GM12878 (cell line): ENCODE data around the gene PRAMEF2.
"Not testable (repeated sequence)": the region's sequence is repeated elsewhere in the genome, so short reads cannot be mapped to it uniquely, and the experiment has no call there.

Source experiments
- CHD4 ChIP-seq: fragments of 200-600 bp; sonication (generic); IDR thresholded peaks from 2 replicates; pipeline ENCODE4 v1.6.1; 2016; ENCODE audit warnings: mild to moderate bottlenecking
- EGR1 ChIP-seq, 2 experiments: IDR thresholded peaks; 1 replicate in 1 of 2; 2 replicates in 1 of 2; pipeline ENCODE4 v1.6.1; 2011 to 2012; ENCODE audit warnings: low read depth in 2 of 2, low read length in 2 of 2, borderline replicate concordance in 1 of 2, mild to moderate bottlenecking in 1 of 2, moderate library complexity in 1 of 2
- POLR2A ChIP-seq: IDR thresholded peaks from 2 replicates; pipeline ENCODE4 v1.6.1; 2011; ENCODE audit warnings: low read depth, mild to moderate bottlenecking, low read length
- POLR2AphosphoS5 ChIP-seq: IDR thresholded peaks from 2 replicates; pipeline ENCODE4 v1.6.1; 2011; ENCODE audit warnings: mild to moderate bottlenecking, low read length, inconsistent platforms
- RAD21 ChIP-seq: IDR thresholded peaks from 2 replicates; pipeline ENCODE4 v1.6.1; 2011; ENCODE audit warnings: mild to moderate bottlenecking, low read depth, low read length, moderate library complexity; ENCODE audit not compliant: insufficient read depth
- RCOR1 ChIP-seq: conservative IDR thresholded peaks from 2 replicates; pipeline ENCODE4 v1.6.1; 2012; ENCODE audit warnings: low read depth, low read length, improper control_type of control experiment
- RFX5 ChIP-seq: IDR thresholded peaks from 2 replicates; pipeline ENCODE4 v1.6.1; 2011; ENCODE audit warnings: low read depth, low read length, improper control_type of control experiment
- SIN3A ChIP-seq: IDR thresholded peaks from 2 replicates; pipeline ENCODE4 v1.6.1; 2012; ENCODE audit warnings: low read depth, low read length, improper control_type of control experiment
- TAF1 ChIP-seq: IDR thresholded peaks from 2 replicates; pipeline ENCODE4 v1.6.1; 2011; ENCODE audit warnings: mild to moderate bottlenecking, low read depth, low read length, borderline replicate concordance
- ZNF384 ChIP-seq: IDR thresholded peaks from 2 replicates; pipeline ENCODE4 v1.6.1; 2012; ENCODE audit warnings: low read depth, mild to moderate bottlenecking, low read length, improper control_type of control experiment, borderline replicate concordance
- TF ChIP-seq, protein P1 (sequence below): IDR thresholded peaks from 2 replicates; pipeline ENCODE4 v1.6.1; 2012; ENCODE audit warnings: low read depth, low read length, improper control_type of control experiment
- TF ChIP-seq, protein P2 (sequence below): IDR thresholded peaks from 2 replicates; pipeline ENCODE4 v1.6.1; 2012; ENCODE audit warnings: mild to moderate bottlenecking, low read depth, low read length

DNA sequence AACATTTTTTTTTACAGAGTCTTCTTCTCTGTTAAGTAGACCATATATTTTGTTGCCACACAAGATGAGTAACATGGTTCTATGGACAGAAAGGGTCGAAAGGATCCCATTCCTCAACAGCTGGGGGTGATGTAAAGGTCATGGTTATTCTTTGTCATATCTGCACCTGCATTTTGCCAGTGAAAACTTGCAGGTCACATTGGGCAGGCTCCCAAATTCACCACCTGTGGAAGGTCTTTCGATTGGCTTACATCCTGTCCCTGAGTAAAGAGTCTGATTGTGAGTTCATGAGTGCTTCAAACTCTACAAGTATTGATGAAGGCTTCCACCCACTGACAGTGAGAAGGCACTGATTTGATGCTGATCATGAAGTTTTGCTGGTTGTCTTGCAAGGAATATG lies 23.6 kb upstream of the PRAMEF2 start:
- not testable (repeated sequence) for TF ChIP-seq RAD21; CHD4; RFX5; RCOR1; ZNF384; POLR2A; SIN3A; TAF1; EGR1 (IDR thresholded peaks at IDR 0.05; ENCODE audit: borderline replicate concordance in 1 of 2, low read depth in 2 of 2, low read length in 2 of 2); POLR2AphosphoS5
- TF ChIP-seq, protein P1, sequence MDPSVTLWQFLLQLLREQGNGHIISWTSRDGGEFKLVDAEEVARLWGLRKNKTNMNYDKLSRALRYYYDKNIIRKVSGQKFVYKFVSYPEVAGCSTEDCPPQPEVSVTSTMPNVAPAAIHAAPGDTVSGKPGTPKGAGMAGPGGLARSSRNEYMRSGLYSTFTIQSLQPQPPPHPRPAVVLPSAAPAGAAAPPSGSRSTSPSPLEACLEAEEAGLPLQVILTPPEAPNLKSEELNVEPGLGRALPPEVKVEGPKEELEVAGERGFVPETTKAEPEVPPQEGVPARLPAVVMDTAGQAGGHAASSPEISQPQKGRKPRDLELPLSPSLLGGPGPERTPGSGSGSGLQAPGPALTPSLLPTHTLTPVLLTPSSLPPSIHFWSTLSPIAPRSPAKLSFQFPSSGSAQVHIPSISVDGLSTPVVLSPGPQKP, result not testable (repeated sequence)
- TF ChIP-seq, protein P2, sequence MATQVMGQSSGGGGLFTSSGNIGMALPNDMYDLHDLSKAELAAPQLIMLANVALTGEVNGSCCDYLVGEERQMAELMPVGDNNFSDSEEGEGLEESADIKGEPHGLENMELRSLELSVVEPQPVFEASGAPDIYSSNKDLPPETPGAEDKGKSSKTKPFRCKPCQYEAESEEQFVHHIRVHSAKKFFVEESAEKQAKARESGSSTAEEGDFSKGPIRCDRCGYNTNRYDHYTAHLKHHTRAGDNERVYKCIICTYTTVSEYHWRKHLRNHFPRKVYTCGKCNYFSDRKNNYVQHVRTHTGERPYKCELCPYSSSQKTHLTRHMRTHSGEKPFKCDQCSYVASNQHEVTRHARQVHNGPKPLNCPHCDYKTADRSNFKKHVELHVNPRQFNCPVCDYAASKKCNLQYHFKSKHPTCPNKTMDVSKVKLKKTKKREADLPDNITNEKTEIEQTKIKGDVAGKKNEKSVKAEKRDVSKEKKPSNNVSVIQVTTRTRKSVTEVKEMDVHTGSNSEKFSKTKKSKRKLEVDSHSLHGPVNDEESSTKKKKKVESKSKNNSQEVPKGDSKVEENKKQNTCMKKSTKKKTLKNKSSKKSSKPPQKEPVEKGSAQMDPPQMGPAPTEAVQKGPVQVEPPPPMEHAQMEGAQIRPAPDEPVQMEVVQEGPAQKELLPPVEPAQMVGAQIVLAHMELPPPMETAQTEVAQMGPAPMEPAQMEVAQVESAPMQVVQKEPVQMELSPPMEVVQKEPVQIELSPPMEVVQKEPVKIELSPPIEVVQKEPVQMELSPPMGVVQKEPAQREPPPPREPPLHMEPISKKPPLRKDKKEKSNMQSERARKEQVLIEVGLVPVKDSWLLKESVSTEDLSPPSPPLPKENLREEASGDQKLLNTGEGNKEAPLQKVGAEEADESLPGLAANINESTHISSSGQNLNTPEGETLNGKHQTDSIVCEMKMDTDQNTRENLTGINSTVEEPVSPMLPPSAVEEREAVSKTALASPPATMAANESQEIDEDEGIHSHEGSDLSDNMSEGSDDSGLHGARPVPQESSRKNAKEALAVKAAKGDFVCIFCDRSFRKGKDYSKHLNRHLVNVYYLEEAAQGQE, result not testable (repeated sequence)
